ENCODE measurements around the gene UNC13A. TPM values are rescaled to one million over a fixed set of nuclear protein-coding genes. Genes with fewer than 3 reads are reported as not detected.
A peak's percentile ranks its signal among the peaks of the same experiment; 100 is the strongest.

The UNC13A gene
- total and polyA plus RNA-seq, 2 of the 13 experiments (the other 11 are each of a cell fraction or from before 2014, with no cell fraction given), result 0.11 to 0.45 TPM

DNA sequence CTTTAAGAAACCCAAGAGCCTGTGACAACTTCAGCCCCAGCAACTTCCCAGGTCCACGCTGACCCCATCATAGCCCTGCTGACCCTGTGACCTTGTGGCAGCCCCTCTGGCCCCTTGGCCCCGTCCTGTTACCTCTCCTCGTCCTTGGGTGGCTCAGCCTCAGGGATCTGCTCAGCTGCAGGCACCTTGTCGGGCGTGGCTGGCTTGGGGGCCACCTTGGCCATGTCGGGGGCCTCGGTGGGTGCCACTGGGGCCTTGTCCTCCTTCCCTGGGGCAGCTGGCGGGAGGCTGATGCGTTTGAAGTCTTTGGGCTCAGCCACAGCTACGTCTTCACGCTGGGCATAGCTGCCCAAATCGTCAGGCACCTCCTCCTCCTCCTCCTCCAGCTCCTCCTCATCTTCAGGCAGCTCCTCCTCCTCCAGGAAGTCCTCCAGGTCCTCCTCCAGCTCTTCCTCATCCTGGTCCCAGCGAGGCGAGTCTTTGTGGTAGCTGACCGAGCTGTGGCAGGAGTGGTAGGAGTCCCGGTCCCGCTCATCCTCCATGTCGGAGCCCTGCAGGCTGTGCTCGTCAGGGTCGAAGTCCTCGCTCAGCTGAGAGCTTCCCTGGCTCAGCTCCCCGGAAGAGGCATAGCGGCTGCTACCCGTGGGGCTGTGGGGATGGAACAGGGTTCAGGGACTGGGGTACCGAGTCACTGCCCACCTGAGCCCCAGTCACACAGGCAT, 32.2 kb downstream of the UNC13A start (continued):
- TF ChIP-seq, protein P1, sequence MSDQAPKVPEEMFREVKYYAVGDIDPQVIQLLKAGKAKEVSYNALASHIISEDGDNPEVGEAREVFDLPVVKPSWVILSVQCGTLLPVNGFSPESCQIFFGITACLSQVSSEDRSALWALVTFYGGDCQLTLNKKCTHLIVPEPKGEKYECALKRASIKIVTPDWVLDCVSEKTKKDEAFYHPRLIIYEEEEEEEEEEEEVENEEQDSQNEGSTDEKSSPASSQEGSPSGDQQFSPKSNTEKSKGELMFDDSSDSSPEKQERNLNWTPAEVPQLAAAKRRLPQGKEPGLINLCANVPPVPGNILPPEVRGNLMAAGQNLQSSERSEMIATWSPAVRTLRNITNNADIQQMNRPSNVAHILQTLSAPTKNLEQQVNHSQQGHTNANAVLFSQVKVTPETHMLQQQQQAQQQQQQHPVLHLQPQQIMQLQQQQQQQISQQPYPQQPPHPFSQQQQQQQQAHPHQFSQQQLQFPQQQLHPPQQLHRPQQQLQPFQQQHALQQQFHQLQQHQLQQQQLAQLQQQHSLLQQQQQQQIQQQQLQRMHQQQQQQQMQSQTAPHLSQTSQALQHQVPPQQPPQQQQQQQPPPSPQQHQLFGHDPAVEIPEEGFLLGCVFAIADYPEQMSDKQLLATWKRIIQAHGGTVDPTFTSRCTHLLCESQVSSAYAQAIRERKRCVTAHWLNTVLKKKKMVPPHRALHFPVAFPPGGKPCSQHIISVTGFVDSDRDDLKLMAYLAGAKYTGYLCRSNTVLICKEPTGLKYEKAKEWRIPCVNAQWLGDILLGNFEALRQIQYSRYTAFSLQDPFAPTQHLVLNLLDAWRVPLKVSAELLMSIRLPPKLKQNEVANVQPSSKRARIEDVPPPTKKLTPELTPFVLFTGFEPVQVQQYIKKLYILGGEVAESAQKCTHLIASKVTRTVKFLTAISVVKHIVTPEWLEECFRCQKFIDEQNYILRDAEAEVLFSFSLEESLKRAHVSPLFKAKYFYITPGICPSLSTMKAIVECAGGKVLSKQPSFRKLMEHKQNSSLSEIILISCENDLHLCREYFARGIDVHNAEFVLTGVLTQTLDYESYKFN (CRISPR knock-in tag; conservative IDR thresholded peaks at IDR 0.05), result 0 out of 2 replicates have a peak, but pooled peaks have one; percentile 31
- TF ChIP-seq AFF4 (CRISPR knock-in tag; IDR thresholded peaks at IDR 0.05), result no peak
- TF ChIP-seq, protein P2, sequence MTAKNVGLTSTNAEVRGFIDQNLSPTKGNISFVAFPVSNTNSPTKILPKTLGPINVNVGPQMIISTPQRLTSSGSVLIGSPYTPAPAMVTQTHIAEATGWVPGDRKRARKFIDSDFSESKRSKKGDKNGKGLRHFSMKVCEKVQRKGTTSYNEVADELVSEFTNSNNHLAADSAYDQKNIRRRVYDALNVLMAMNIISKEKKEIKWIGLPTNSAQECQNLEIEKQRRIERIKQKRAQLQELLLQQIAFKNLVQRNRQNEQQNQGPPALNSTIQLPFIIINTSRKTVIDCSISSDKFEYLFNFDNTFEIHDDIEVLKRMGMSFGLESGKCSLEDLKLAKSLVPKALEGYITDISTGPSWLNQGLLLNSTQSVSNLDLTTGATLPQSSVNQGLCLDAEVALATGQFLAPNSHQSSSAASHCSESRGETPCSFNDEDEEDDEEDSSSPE (CRISPR knock-in tag; IDR thresholded peaks at IDR 0.05), result no peak
- TF ChIP-seq, protein P3, sequence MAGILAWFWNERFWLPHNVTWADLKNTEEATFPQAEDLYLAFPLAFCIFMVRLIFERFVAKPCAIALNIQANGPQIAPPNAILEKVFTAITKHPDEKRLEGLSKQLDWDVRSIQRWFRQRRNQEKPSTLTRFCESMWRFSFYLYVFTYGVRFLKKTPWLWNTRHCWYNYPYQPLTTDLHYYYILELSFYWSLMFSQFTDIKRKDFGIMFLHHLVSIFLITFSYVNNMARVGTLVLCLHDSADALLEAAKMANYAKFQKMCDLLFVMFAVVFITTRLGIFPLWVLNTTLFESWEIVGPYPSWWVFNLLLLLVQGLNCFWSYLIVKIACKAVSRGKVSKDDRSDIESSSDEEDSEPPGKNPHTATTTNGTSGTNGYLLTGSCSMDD (CRISPR knock-in tag; IDR thresholded peaks at IDR 0.05), result no peak
- TF ChIP-seq ZKSCAN8 (CRISPR knock-in tag; IDR thresholded peaks at IDR 0.05; ENCODE audit: borderline replicate concordance), result no peak
- TF ChIP-seq ZNF234 (CRISPR knock-in tag; conservative IDR thresholded peaks at IDR 0.05), result no peak
- no peak for TF ChIP-seq SRSF9 (IDR thresholded peaks at IDR 0.05; ENCODE audit: borderline replicate concordance, insufficient read depth, low read depth, low read length, poor library complexity, severe bottlenecking)
- no peak for TF ChIP-seq ZNF382 (CRISPR knock-in tag; IDR thresholded peaks at IDR 0.05; ENCODE audit: borderline replicate concordance)
- peak; percentile 53; the same call in 1 of the 2 replicates for TF ChIP-seq ZNF788 (CRISPR knock-in tag; IDR thresholded peaks at IDR 0.05; ENCODE audit: borderline replicate concordance)
- TF ChIP-seq, protein P4, sequence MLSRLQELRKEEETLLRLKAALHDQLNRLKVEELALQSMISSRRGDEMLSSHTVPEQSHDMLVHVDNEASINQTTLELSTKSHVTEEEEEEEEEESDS (CRISPR knock-in tag; IDR thresholded peaks at IDR 0.05; ENCODE audit: borderline replicate concordance), result no peak
- TF ChIP-seq MIER2 (CRISPR knock-in tag; IDR thresholded peaks at IDR 0.05), result 0 out of 2 replicates have a peak, but pooled peaks have one; percentile 24
- no peak for TF ChIP-seq ZNF564 (CRISPR knock-in tag; IDR thresholded peaks at IDR 0.05)
- TF ChIP-seq KLF12 (CRISPR knock-in tag; IDR thresholded peaks at IDR 0.05; ENCODE audit: borderline replicate concordance), result no peak
- no peak for TF ChIP-seq IKZF4 (CRISPR knock-in tag; IDR thresholded peaks at IDR 0.05; ENCODE audit: borderline replicate concordance, low read depth, not compliant biosample characterization)
- no peak for TF ChIP-seq EP300 (IDR thresholded peaks at IDR 0.05; ENCODE audit: low read depth in 2 of 2, low read length in 2 of 2)
- no peak for TF ChIP-seq EP300 (CRISPR knock-in tag; IDR thresholded peaks at IDR 0.05; ENCODE audit: borderline replicate concordance)

All from HepG2 (cell line).